Endothelial cell of umbilical vein (primary cell): ENCODE data around the gene CCDC195. TPM values are rescaled to one million over a fixed set of nuclear protein-coding genes. Genes with fewer than 3 reads are reported as not detected.

Source experiments
- BruUV-seq: library from RNA; stranded (reverse); fragments of 400-500 nt; replicated peaks from 2 replicates; lab custom pipeline; 2021; lab: Mats Ljungman, UMichigan
- CTCF ChIA-PET: fragments of 300-600, 350-600 bp; sonication (Branson Sonifier 250); formaldehyde crosslinking; loops from one replicate; lab custom pipeline; 2021; ENCODE audit warnings: antibody characterized with exemption, inconsistent platforms; lab: Charles Lee
- POLR2A ChIA-PET: fragments of 300-600, 350-600 bp; sonication (Branson Sonifier 250); formaldehyde crosslinking; loops from one replicate; lab custom pipeline; 2021; ENCODE audit warnings: antibody characterized with exemption, inconsistent platforms; lab: Charles Lee
- DNase-seq: peaks from one replicate; pipeline ENCODE4 v3.0.0-alpha.2; 2011; ENCODE audit warnings: low read depth, low spot score
- FAIRE-seq: peaks from 2 replicates; lab custom pipeline; 2011; peaks lifted over from hg19 to GRCh38; lab: Jason Lieb, UNC
- H2AFZ ChIP-seq: 2 replicates; pipeline ENCODE4 v1.6.0; 2012; ENCODE audit warnings: low read depth, low read length, control low read depth, inconsistent platforms
- H3K27ac ChIP-seq: 2 replicates; pipeline ENCODE4 v1.5.1; 2011; ENCODE audit warnings: low read depth, mild to moderate bottlenecking, control low read depth, low read length, moderate library complexity; ENCODE audit not compliant: insufficient read depth
- H3K27me3 ChIP-seq, 2 experiments: 2 replicates each; pipeline versions ENCODE4 v1.6.0 to v1.6.1; 2011; ENCODE audit warnings: low read length in 2 of 2, mixed read lengths in 1 of 2; ENCODE audit not compliant: control insufficient read depth in 2 of 2, insufficient read depth in 2 of 2
- H3K36me3 ChIP-seq, 2 experiments: 2 replicates in 1 of 2; 3 replicates in 1 of 2; pipeline ENCODE4 v1.5.1; 2011; ENCODE audit warnings: low read length in 2 of 2, mild to moderate bottlenecking in 1 of 2, moderate library complexity in 1 of 2; ENCODE audit not compliant: control insufficient read depth in 2 of 2, insufficient read depth in 2 of 2; ENCODE audit errors: extremely low read depth in 1 of 2
- H3K4me1 ChIP-seq: 3 replicates; pipeline ENCODE4 v1.5.1; 2011; ENCODE audit warnings: mild to moderate bottlenecking, low read length; ENCODE audit not compliant: control insufficient read depth, insufficient read depth; ENCODE audit errors: extremely low read depth
- H3K4me2 ChIP-seq: 2 replicates; pipeline ENCODE4 v1.6.1; 2011; ENCODE audit warnings: low read length, control low read depth, mixed read lengths; ENCODE audit not compliant: insufficient read depth
- H3K4me3 ChIP-seq, 3 experiments: fragments of 200-600 bp in 1 of 3; sonication (generic), shearing (Covaris generic) in 1 of 3; replicated peaks in 1 of 3; 2 replicates each; pipeline ENCODE4 v1.5.1; 2011 to 2016; ENCODE audit warnings: control low read depth in 3 of 3, low read length in 3 of 3, mild to moderate bottlenecking in 2 of 3, inconsistent platforms in 1 of 3, low read depth in 1 of 3, moderate library complexity in 1 of 3; ENCODE audit not compliant: insufficient read depth in 1 of 3
- H3K79me2 ChIP-seq: 2 replicates; pipeline ENCODE4 v1.6.0; 2012; ENCODE audit warnings: low read length, inconsistent platforms; ENCODE audit not compliant: control insufficient read depth, insufficient read depth
- H3K9ac ChIP-seq: replicated peaks from 2 replicates; pipeline ENCODE3; 2011; ENCODE audit warnings: low read length, control low read depth; ENCODE audit not compliant: insufficient read depth; ENCODE audit errors: extremely low read depth
- H3K9me1 ChIP-seq: replicated peaks from 3 replicates; pipeline ENCODE4 v1.6.0; 2011; ENCODE audit warnings: mild to moderate bottlenecking, low read length; ENCODE audit not compliant: control insufficient read depth, insufficient read depth; ENCODE audit errors: extremely low read depth
- H3K9me3 ChIP-seq: replicated peaks from 2 replicates; pipeline ENCODE4 v1.5.1; 2012; ENCODE audit warnings: low read length, inconsistent platforms; ENCODE audit not compliant: control insufficient read depth, insufficient read depth
- H4K20me1 ChIP-seq: replicated peaks from 2 replicates; pipeline ENCODE3; 2011; ENCODE audit warnings: mild to moderate bottlenecking, low read length; ENCODE audit not compliant: control insufficient read depth, insufficient read depth; ENCODE audit errors: extremely low read depth
- EZH2 ChIP-seq: IDR thresholded peaks from 2 replicates; pipeline ENCODE4 v1.6.1; 2012; ENCODE audit warnings: borderline replicate concordance, low read depth, mild to moderate bottlenecking, moderate library complexity, low read length, inconsistent platforms; ENCODE audit not compliant: severe bottlenecking
- FOS ChIP-seq: IDR thresholded peaks from 2 replicates; pipeline ENCODE4 v1.6.1; 2011; ENCODE audit warnings: mild to moderate bottlenecking, low read length, moderate library complexity, borderline replicate concordance; ENCODE audit not compliant: insufficient read depth
- GATA2 ChIP-seq: IDR thresholded peaks from 2 replicates; pipeline ENCODE4 v1.7.0; 2011; ENCODE audit warnings: low read depth, mild to moderate bottlenecking, moderate library complexity, mixed read lengths, low read length; ENCODE audit not compliant: insufficient read length, insufficient read depth
- JUN ChIP-seq: IDR thresholded peaks from 2 replicates; pipeline ENCODE4 v1.6.1; 2011; ENCODE audit warnings: borderline replicate concordance, low read depth; ENCODE audit not compliant: insufficient read length, insufficient read depth
- MYC ChIP-seq: IDR thresholded peaks from one replicate; pipeline ENCODE4 v1.6.1; 2011; ENCODE audit warnings: mild to moderate bottlenecking, low read depth, low read length
- POLR2A ChIP-seq: IDR thresholded peaks from 2 replicates; pipeline ENCODE4 v1.6.1; 2012; ENCODE audit warnings: low read depth, mild to moderate bottlenecking, control low read depth, low read length
- POLR2AphosphoS5 ChIP-seq: IDR thresholded peaks from 2 replicates; pipeline ENCODE4 v1.6.1; 2012; ENCODE audit warnings: low read depth, mild to moderate bottlenecking, control low read depth, low read length, moderate library complexity; ENCODE audit not compliant: insufficient read depth
- dilution Hi-C: fragments of 300-500 bp; cut with MboI; formaldehyde crosslinking; loops from one replicate; pipeline ENCODE4 v1.15.0; 2019; ENCODE audit warnings: low sequenced_read_pairs; ENCODE audit not compliant: extremely low pct_ligation_motif_present
- intact Hi-C: fragments of 100-400 bp; cut with micrococcal nuclease; formaldehyde crosslinking; loops from one replicate; pipeline ENCODE4 v1.10.0; 2022
- polyA plus RNA-seq, 4 experiments: library from polyadenylated mRNA; depleted of rRNA in 3 of 4; stranded (reverse) in 3 of 4; unstranded in 1 of 4; fragments of >200 nt; gene quantifications; 2 replicates each; pipeline versions ENCODE4 v1.2.1 to v1.2.3, GENCODE V29; 2011 to 2012; ENCODE audit warnings: missing spikeins in 1 of 4
- total RNA-seq: library from RNA; stranded (reverse); gene quantifications from 2 replicates; pipeline ENCODE4 v1.2.3, GENCODE V29; 2021
- TF ChIP-seq, protein P1 (sequence below): IDR thresholded peaks from 2 replicates; pipeline ENCODE4 v1.6.1; 2011; ENCODE audit not compliant: insufficient read depth, insufficient read length
- TF ChIP-seq, protein P2 (sequence below), 2 donors: IDR thresholded peaks; 1 replicate in 1 of 2; 2 replicates in 1 of 2; pipeline ENCODE4 v1.5.1; 2011; ENCODE audit warnings: low read length in 2 of 2, mild to moderate bottlenecking in 2 of 2, moderate library complexity in 2 of 2, control low read depth in 1 of 2, inconsistent platforms in 1 of 2, low read depth in 1 of 2; ENCODE audit not compliant: insufficient read depth in 1 of 2; ENCODE audit errors: extremely low read depth in 1 of 2

Gene CCDC195
- total and polyA plus RNA-seq, 2 donors (not counting 3 experiments of a cell fraction or from before 2014, with no cell fraction given) = not detected

DNA sequence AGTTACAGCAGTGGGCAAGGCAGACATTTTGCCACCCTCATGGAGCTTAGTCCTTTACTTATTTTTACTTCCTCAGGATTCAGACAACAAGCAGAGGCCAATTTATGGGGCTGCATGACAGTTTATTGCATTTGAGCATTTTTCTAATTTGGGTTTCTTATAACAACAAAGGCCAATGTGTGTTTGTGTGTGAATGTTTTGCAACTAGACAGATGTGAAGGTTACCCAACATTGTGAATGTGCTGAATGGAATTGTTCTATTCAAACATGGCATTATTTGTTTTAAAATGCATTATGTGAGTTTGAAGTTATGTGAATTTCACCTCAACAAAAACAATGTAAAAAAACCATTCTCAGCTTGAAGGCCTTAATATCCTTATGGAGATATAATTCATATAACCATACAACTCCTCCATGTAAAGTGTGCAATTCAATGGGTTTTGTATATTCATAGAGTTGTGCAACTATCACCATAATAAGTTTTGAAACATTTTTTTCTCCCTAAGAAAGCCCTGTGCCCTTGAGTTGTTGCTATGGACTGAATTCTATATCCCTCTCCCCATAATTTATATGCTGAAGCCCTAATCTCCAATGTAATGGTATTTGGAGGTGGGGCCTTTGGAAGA is 57.3 kb downstream of the CCDC195 start:
- H3K4me3 ChIP-seq = no peak overlapping the region
- H3K4me2 ChIP-seq = no peak overlapping the region
- no peaks in the 10 kb centered on the region for H3K36me3 ChIP-seq
- ChIA-PET POLR2A (interaction anchor here (0.6 kb wide), 1 partner anchor 245 kb away, joined by 4 read pairs; no protein-coding TSS in a partner anchor), CTCF (no interaction called here)
- H3K9me3 ChIP-seq = no peaks in the 10 kb centered on the region
- H3K27ac ChIP-seq = no peak overlapping the region
- no peaks in the 10 kb centered on the region for H3K79me2 ChIP-seq
- intact Hi-C loops (no loop called here), dilution Hi-C loops (no loop called here)
- no peaks in the 10 kb centered on the region for H3K9me1 ChIP-seq
- no TSS peak for BruUV-seq
- H3K9ac ChIP-seq = no peak overlapping the region
- DNase-seq (no peak), FAIRE-seq (no peak)
- no peaks in the 10 kb centered on the region for H3K27me3 ChIP-seq
- no peak for TF ChIP-seq JUN
- TF ChIP-seq GATA2 = no peak
- TF ChIP-seq POLR2AphosphoS5 = no peak
- TF ChIP-seq POLR2A = no peak
- TF ChIP-seq EZH2 = no peak
- TF ChIP-seq, protein P1, sequence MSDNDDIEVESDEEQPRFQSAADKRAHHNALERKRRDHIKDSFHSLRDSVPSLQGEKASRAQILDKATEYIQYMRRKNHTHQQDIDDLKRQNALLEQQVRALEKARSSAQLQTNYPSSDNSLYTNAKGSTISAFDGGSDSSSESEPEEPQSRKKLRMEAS = no peak
- no peak for TF ChIP-seq FOS
- TF ChIP-seq MYC = no peak
- TF ChIP-seq, protein P2, sequence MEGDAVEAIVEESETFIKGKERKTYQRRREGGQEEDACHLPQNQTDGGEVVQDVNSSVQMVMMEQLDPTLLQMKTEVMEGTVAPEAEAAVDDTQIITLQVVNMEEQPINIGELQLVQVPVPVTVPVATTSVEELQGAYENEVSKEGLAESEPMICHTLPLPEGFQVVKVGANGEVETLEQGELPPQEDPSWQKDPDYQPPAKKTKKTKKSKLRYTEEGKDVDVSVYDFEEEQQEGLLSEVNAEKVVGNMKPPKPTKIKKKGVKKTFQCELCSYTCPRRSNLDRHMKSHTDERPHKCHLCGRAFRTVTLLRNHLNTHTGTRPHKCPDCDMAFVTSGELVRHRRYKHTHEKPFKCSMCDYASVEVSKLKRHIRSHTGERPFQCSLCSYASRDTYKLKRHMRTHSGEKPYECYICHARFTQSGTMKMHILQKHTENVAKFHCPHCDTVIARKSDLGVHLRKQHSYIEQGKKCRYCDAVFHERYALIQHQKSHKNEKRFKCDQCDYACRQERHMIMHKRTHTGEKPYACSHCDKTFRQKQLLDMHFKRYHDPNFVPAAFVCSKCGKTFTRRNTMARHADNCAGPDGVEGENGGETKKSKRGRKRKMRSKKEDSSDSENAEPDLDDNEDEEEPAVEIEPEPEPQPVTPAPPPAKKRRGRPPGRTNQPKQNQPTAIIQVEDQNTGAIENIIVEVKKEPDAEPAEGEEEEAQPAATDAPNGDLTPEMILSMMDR (IDR thresholded peaks at IDR 0.05; ENCODE audit: extremely low read depth in 1 of 2, insufficient read depth in 1 of 2, low read depth in 1 of 2, low read length in 2 of 2) = no peak
- H4K20me1 ChIP-seq = no peaks in the 10 kb centered on the region
- no peak overlapping the region for H2AFZ ChIP-seq
- no peaks in the 10 kb centered on the region for H3K4me1 ChIP-seq
